C4-2B (cell line): ENCODE results near the gene GRK3.

Experiments used
- ZFX ChIP-seq: fragments of 450-650 bp; IDR thresholded peaks from 2 replicates; pipeline ENCODE4 v1.6.1; 2017
- TF ChIP-seq, protein P1 (sequence below): fragments of 450-650 bp; conservative IDR thresholded peaks from 2 replicates; pipeline ENCODE4 v1.5.1; 2017; ENCODE audit warnings: mild to moderate bottlenecking

DNA sequence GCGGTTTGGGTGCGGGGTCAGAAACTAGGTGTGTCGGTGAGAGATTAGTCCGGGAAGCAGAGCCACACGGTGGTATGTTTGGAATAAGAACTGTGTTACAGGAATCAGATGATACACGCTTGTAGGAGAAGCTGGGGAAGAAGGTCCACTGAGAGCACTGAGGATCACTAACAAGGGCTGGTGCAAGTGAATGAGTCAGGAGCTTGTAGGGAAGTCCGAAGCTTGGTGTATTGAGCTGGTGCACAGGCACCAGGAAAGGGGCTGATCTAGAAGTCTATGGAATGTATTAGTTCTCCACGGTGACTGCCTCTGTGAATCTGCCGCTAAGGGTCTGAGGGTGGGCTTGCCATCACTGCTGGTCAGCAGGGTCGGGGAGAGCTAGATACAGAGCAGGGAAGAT is 18.8 kb upstream of the GRK3 start:
- TF ChIP-seq, protein P1, sequence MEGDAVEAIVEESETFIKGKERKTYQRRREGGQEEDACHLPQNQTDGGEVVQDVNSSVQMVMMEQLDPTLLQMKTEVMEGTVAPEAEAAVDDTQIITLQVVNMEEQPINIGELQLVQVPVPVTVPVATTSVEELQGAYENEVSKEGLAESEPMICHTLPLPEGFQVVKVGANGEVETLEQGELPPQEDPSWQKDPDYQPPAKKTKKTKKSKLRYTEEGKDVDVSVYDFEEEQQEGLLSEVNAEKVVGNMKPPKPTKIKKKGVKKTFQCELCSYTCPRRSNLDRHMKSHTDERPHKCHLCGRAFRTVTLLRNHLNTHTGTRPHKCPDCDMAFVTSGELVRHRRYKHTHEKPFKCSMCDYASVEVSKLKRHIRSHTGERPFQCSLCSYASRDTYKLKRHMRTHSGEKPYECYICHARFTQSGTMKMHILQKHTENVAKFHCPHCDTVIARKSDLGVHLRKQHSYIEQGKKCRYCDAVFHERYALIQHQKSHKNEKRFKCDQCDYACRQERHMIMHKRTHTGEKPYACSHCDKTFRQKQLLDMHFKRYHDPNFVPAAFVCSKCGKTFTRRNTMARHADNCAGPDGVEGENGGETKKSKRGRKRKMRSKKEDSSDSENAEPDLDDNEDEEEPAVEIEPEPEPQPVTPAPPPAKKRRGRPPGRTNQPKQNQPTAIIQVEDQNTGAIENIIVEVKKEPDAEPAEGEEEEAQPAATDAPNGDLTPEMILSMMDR = no peak
- no peak for TF ChIP-seq ZFX
